ENCODE results near the gene CPLX1. TPM values are rescaled to one million over a fixed set of nuclear protein-coding genes. Genes with fewer than 3 reads are reported as not detected.

Gene CPLX1
- total RNA-seq, 1 experiment from 2014 or later: not detected

DNA sequence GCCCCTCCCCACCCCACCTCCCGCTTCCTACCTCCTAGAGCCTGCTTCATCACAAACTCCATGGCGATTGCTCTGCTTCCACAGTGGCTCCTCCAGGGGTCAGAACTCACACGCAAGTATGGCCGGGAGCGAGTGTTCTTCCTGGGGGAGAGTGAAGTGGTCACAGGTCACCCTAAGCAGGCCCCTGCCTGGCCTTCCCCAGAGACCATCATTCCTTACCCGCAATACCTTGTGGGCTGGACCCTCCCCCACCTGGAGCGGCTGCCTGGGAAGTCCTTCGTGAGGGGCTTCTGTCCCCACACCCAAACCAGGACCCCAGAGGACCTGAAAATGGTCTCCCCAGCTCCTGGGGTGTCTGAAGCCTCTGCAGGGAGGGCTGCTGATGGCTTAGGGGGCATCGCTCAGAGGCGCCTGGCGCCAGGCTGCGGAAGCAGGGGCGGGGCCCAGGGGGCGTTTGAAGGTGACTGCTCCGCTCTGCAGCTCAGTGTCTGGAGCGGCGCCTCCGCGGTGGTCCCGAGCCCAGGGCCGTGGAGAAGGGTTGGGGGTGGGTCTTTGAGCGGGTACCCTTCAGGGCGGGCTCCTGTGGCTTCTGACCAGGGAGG lies 1.4 kb downstream of the CPLX1 start:
- DNase-seq (ENCODE audit: low read depth in 1 of 2, low spot score in 2 of 2): no peak
- Histone ChIP-seq H3K27ac (no peak overlapping the region), H3K9me3 (replicated peaks) (no peaks in the 10 kb centered on the region), H3K4me1 (replicated peaks) (no peaks in the 10 kb centered on the region), H3K4me3 (no peak overlapping the region), H3K36me3 (no peaks in the 10 kb centered on the region), H3K27me3 (replicated peaks) (peaks cover 16% of the 10 kb centered on the region)

DNA sequence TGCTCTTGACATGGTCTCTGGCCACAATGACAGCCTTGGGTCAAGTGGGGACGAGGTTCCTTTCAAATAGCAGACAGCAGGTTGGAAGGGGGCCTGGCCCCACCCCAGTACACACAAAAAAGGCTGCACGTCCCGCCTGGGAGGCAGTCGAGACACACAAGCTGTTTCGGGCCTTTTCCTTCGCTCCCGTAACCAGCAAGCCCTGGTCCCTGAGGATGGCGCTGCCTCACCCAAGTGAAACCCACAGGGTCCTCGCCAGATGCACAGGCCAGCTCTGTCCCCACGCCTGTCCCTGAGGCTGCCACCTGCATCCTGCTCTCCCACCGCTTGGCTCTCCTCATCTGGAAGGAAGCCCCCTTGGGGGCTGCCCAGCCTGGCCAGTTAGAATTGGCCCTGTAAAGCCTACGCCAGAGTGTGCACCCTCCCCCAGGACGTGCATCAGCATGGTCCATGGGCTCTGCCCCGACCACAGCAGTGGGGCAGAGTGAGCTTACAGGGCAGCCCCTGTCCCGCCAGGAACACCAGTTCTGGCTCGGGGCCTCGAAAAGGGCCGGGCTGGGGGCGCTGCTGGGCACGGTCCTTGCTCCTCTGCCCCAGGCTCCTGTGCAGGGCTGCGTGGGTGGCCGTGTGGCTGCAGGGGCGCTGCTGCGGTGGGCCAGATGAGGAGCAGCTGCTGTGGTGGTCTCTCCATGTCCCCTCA lies 2.0 kb downstream of the CPLX1 start:
- Histone ChIP-seq H3K36me3 (no peaks in the 10 kb centered on the region), H3K4me1 (replicated peaks) (no peaks in the 10 kb centered on the region), H3K4me3 (no peak overlapping the region), H3K9me3 (replicated peaks) (no peaks in the 10 kb centered on the region), H3K27ac (no peak overlapping the region), H3K27me3 (replicated peaks) (peaks cover 15% of the 10 kb centered on the region)
- no peak for DNase-seq (ENCODE audit: low read depth in 1 of 2, low spot score in 2 of 2)

DNA sequence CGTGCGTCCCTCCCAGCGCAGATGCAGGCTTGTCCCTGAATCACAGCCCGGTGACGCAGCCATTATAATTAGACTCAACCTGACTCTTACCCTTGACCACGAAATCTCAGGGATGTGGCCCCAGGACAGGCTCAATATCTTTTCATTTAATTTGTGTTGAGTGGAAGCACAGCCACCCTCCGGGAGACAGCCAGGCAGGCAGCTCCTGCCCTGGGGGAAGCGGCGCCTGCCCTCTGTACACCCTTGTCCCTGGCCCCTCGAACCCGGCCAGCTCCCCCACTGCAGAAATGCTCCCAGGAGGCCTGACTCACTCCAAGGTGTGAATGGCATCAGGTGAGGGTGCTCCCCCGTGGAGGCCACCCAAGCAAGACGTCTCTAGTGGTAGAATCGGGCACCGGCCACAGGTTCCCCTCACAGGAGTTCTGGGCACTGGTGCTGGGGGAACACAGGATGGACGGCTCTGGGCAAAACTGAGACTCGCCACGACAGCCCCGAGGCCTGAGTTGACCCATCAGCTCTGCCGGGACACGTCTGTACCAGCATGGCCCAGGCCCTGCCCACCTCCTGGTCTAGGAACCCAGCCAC lies 2.7 kb downstream of the CPLX1 start:
- H3K36me3 ChIP-seq: no peaks in the 10 kb centered on the region
- H3K9me3 ChIP-seq (replicated peaks): no peaks in the 10 kb centered on the region
- H3K4me3 ChIP-seq: no peak overlapping the region
- no peaks in the 10 kb centered on the region for H3K4me1 ChIP-seq (replicated peaks)
- peaks cover 9% of the 10 kb centered on the region for H3K27me3 ChIP-seq (replicated peaks)
- no peak overlapping the region for H3K27ac ChIP-seq
- DNase-seq (ENCODE audit: low read depth in 1 of 2, low spot score in 2 of 2): no peak

GRCh38 chr4:822361-823175 lies 3.4 kb downstream of the CPLX1 start:
- H3K4me1 ChIP-seq (replicated peaks): no peaks in the 10 kb centered on the region
- no peak overlapping the region for H3K27ac ChIP-seq
- H3K27me3 ChIP-seq (replicated peaks): peaks cover 9% of the 10 kb centered on the region
- no peak overlapping the region for H3K4me3 ChIP-seq
- DNase-seq (ENCODE audit: low read depth in 1 of 2, low spot score in 2 of 2): no peak
- H3K36me3 ChIP-seq: no peaks in the 10 kb centered on the region
- no peaks in the 10 kb centered on the region for H3K9me3 ChIP-seq (replicated peaks)

DNA sequence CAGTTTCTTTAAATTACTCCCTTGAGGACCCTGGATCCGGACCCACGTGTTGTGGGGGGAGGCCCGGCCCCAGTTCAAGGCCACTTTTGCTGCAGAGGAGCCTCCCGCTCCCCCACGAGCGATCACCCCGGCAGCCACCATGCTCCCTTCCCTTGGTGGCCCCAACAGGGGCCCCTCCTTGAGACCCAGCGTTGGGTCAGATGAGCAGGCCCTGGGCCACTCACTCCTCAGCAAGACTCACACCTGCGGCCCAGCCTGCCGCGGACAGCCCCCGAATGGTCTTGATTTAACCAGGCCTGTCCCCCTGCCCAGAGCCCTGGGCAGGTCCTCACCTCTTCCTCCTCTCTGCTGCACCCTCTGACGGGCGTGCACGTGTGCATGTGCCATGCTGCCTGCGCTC lies 4.3 kb downstream of the CPLX1 start:
- H3K4me1 ChIP-seq (replicated peaks): no peaks in the 10 kb centered on the region
- no peaks in the 10 kb centered on the region for H3K36me3 ChIP-seq
- H3K27me3 ChIP-seq (replicated peaks): peaks cover 9% of the 10 kb centered on the region
- DNase-seq (ENCODE audit: low read depth in 1 of 2, low spot score in 2 of 2): no peak
- H3K27ac ChIP-seq: no peak overlapping the region
- H3K4me3 ChIP-seq: no peak overlapping the region
- H3K9me3 ChIP-seq (replicated peaks): no peaks in the 10 kb centered on the region

DNA sequence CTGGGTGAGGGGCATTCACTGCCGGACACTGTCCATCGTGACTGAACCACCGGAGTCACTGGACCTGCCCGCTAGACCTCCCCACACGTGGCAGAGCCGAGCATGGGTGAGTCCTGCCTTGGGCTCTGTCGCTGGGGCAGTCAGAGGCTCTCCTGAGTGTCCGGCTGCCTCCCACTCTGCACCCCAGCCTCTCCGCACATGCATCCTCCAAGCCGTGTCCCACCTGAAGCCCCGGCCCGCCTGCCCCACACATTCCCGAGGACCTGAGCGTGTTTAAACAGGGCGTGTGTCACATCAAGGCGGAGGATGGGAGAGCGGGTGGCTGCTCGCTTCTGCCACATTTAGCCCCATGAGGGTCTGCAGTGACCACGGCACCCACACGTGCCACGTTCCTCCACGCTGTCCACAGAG lies 4.7 kb downstream of the CPLX1 start:
- Histone ChIP-seq H3K9me3 (replicated peaks) (no peaks in the 10 kb centered on the region), H3K4me1 (replicated peaks) (no peaks in the 10 kb centered on the region), H3K27me3 (replicated peaks) (peaks cover 9% of the 10 kb centered on the region), H3K27ac (no peak overlapping the region), H3K36me3 (no peaks in the 10 kb centered on the region), H3K4me3 (no peak overlapping the region)
- DNase-seq (ENCODE audit: low read depth in 1 of 2, low spot score in 2 of 2): no peak

DNA sequence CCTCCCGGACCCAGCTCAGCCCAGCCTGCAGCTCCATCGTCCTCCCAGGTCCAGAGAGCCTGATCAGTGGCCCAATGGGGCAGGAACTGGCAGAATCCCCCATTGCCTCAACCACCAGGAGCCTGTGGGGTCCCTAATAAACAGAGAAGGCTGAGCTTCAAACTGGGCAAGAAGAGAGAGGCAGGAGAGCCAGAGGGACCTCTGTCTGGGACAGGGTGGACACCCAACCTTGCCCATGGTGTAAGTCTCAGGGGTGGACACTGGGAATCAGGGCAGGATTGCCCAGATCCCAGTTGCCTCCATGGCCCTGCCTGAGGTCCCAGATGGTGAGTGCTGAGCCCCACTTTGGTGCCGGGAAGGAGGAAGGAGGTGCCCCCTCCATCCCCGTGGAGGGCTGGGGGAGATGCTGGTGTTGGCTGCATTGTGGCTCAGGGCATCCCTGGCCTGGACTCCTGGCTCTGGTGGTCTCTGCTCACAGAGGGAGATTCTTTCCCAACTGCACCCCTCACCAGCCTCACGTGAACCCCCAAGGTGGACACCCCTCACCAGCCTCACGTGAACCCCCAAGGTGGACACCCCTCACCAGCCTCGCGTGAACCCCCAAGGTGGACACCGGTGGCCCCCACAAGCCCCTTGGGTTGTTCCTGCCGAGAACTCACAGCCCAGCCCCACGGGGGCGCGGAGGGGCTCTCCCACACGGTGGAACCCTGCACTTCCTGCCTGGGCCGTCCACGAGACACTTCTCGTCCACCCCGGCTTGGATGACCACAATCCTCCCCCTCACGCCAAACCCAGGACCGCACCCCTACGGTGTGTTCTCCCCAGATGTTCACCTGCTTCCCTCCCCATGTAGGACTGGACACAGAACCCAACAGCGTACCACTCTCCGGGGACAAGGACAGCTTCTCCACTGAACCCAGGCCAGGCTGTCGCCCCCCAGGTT lies 5.4 kb downstream of the CPLX1 start:
- no peak for DNase-seq (ENCODE audit: low read depth in 1 of 2, low spot score in 2 of 2)
- Histone ChIP-seq H3K9me3 (replicated peaks) (no peaks in the 10 kb centered on the region), H3K4me1 (replicated peaks) (no peaks in the 10 kb centered on the region), H3K27ac (no peak overlapping the region), H3K4me3 (no peak overlapping the region), H3K27me3 (replicated peaks) (peaks cover 13% of the 10 kb centered on the region), H3K36me3 (no peaks in the 10 kb centered on the region)

GRCh38 chr4:819401-820229 lies 6.3 kb downstream of the CPLX1 start:
- Histone ChIP-seq H3K9me3 (replicated peaks) (no peaks in the 10 kb centered on the region), H3K4me3 (no peak overlapping the region), H3K27ac (no peak overlapping the region), H3K27me3 (replicated peaks) (peaks cover 7% of the 10 kb centered on the region; the same call in 1 of the 2 replicates), H3K4me1 (replicated peaks) (no peaks in the 10 kb centered on the region), H3K36me3 (no peaks in the 10 kb centered on the region)
- no peak for DNase-seq (ENCODE audit: low read depth in 1 of 2, low spot score in 2 of 2)

DNA sequence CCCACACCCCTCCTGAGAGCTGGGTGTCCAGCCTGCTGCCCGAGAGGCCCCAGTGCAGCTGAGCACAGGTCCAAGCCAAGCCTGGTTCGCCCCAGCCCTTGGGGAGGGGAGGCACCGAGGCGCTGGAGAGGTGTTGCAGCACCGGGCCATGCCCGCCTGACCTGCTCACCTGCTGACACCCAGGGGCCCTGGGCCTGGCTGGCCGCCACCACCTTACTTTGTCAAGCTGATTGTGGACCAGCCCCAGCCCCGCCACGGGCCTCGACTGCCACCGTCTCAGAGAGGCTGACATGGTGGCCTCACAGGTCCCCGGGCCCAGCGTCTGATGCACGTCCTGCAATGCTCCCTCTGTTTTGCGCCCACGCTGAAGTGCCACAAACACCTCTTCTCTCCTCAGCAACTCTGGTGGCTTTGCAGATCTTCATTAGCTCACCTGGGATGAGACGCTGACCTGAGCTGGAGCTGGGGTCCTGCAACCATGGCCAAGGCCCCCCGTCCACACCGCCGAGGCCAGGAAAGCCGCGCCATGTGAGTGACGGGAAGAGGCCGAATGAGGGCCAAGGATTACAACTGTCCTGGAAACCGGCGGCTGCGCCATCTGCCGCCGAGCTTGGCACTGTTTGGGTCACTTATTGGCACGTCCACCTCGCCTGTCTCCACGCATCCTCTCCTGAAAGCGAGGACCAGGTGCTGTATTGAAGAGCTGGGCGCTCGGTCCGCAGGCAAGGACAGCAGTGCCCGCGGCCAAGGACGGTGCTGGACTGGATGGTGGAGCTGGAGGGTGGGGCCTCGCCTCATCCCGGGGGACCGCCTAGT lies 7.6 kb downstream of the CPLX1 start:
- H3K4me1 ChIP-seq (replicated peaks): no peaks in the 10 kb centered on the region
- no peak overlapping the region for H3K27ac ChIP-seq
- H3K36me3 ChIP-seq: no peaks in the 10 kb centered on the region
- H3K27me3 ChIP-seq (replicated peaks): peaks cover 5% of the 10 kb centered on the region; the same call in 1 of the 2 replicates
- no peak overlapping the region for H3K4me3 ChIP-seq
- DNase-seq (ENCODE audit: low read depth in 1 of 2, low spot score in 2 of 2): no peak
- no peaks in the 10 kb centered on the region for H3K9me3 ChIP-seq (replicated peaks)

DNA sequence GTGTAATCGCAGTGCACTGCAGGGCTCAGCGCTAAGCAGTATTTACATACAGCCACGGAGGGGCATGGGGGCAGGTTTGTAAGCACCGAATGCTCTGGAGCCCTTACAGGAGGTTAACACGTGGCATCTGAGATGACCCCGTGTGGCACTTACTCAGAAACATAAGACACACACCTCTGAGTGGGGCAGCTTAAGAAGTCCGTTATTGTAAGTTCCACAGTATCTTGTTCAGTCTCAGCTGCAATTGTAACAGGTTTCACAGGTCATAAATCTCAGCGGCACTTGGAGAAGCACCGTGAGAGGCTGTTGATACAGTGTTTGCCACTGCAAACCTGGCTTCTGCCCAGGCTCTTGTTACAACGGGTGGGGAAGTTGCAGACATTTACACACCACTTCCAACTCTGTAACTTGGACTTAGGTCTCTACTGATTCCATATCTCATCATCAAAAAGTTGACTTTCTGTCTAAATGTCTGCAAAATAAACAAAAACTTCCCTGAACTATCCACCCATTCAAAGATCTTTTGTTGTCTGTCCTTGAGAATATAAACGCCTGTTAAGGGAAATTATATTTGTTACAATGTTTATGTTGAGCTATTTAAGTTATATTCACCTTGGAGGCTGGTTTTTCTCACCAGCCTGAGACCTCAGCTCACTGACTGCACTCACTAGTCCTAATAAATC lies 10.3 kb downstream of the CPLX1 start:
- no peaks in the 10 kb centered on the region for H3K4me1 ChIP-seq (replicated peaks)
- no peak overlapping the region for H3K4me3 ChIP-seq
- no peak overlapping the region for H3K27ac ChIP-seq
- peaks cover 5% of the 10 kb centered on the region; the same call in 1 of the 2 replicates for H3K27me3 ChIP-seq (replicated peaks)
- DNase-seq (ENCODE audit: low read depth in 1 of 2, low spot score in 2 of 2): no peak
- no peaks in the 10 kb centered on the region for H3K36me3 ChIP-seq
- H3K9me3 ChIP-seq (replicated peaks): no peaks in the 10 kb centered on the region

- Histone ChIP-seq H3K27ac (no peak overlapping the region), H3K4me3 (no peak overlapping the region), H3K4me1 (replicated peaks) (no peaks in the 10 kb centered on the region), H3K9me3 (replicated peaks) (no peaks in the 10 kb centered on the region), H3K36me3 (no peaks in the 10 kb centered on the region), H3K27me3 (replicated peaks) (peaks cover 5% of the 10 kb centered on the region; the same call in 1 of the 2 replicates)
- DNase-seq (ENCODE audit: low read depth in 1 of 2, low spot score in 2 of 2): no peak
These were observed 11.5 kb downstream of the CPLX1 start for GRCh38 chr4:814312-814850.
